H1 (cell line): ENCODE measurements around the gene ACSL6.

Experiments
- TAF1 ChIP-seq: IDR thresholded peaks from 2 replicates; pipeline ENCODE4 v1.6.1; 2011; ENCODE audit warnings: mild to moderate bottlenecking, low read depth, low read length
- TBP ChIP-seq: IDR thresholded peaks from 2 replicates; pipeline ENCODE4 v1.6.1; 2011; ENCODE audit warnings: low read depth, low read length, improper control_type of control experiment
- YY1 ChIP-seq: IDR thresholded peaks from 2 replicates; pipeline ENCODE4 v1.6.1; 2011; ENCODE audit warnings: low read depth, mild to moderate bottlenecking, low read length

DNA sequence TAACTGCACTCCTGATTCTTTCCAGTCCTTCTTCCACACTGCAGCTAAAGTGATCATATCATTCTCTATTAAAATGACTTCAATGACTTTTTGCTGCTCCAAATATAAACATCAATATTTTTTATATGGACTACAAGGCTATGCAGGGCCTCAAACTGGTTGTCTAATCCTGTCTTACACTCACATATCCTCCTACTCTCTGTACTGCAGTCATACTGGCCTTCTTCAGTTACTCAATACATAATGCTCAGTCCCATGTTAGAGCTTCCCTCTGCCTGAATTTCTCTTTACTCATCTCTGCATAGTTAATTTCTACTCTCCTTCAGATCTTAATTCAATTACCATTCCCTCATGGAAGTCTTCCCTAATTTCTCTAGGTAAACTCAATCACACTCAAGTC, 69.4 kb downstream of the ACSL6 start:
- TF ChIP-seq TBP = no peak
- TF ChIP-seq TAF1 = no peak
- no peak for TF ChIP-seq YY1
